ENCODE results near the gene ADRA1B. TPM values are rescaled to one million over a fixed set of nuclear protein-coding genes. Genes with fewer than 3 reads are reported as not detected.

Gene ADRA1B
- total RNA-seq, 4 donors from 2014 or later: under 0.01 to 5.2 (median 1.2) TPM; not detected in 1

DNA sequence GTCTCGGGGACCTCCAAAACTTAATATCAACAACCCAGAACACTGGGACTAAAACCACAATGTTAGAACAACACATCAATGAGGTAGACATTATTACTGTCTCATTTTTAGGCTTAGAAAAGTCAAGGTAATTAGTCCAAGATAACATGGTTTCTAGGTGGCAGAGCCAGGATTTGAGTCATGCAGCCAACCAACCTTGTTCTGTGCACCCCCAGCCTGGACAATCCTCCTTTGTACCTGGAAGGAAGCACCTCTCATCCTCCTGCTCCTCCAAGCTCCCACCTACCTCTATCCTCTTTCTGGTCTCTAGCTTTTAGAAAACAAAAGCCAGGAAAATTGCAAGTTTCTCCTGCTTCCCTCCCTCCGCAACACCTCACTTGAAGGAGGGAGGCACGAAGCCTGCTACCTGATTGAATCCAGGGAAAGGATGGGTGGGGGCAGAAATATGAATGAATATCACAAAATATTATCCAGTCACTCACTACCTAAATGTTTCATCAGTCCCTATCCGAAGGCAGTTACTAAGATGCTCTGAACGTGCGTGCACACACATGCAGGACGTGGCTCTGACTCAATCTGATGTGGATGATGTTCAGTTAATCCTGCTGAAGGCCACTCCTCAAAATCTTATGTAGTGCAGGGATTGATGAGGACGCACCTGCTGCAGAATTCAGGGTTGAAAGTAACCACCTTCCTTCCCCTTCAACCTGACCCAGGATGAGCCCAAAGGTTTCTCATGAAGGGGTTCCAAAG lies 66.3 kb downstream of the ADRA1B start:
- H3K9me3 ChIP-seq: no peaks in the 10 kb centered on the region
- no peak overlapping the region for H3K27ac ChIP-seq
- intact Hi-C loops (cut with DNase I; ENCODE audit: low total_unique reads): loop anchor here (10.0 kb wide), 1 partner anchor 538 kb away; no protein-coding TSS in a partner anchor
- no peaks in the 10 kb centered on the region for H3K4me1 ChIP-seq
- no peaks in the 10 kb centered on the region for H3K36me3 ChIP-seq
- TF ChIP-seq, protein P1, sequence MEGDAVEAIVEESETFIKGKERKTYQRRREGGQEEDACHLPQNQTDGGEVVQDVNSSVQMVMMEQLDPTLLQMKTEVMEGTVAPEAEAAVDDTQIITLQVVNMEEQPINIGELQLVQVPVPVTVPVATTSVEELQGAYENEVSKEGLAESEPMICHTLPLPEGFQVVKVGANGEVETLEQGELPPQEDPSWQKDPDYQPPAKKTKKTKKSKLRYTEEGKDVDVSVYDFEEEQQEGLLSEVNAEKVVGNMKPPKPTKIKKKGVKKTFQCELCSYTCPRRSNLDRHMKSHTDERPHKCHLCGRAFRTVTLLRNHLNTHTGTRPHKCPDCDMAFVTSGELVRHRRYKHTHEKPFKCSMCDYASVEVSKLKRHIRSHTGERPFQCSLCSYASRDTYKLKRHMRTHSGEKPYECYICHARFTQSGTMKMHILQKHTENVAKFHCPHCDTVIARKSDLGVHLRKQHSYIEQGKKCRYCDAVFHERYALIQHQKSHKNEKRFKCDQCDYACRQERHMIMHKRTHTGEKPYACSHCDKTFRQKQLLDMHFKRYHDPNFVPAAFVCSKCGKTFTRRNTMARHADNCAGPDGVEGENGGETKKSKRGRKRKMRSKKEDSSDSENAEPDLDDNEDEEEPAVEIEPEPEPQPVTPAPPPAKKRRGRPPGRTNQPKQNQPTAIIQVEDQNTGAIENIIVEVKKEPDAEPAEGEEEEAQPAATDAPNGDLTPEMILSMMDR (IDR thresholded peaks at IDR 0.05): no peak
- no peaks in the 10 kb centered on the region for H3K27me3 ChIP-seq
- no peak for DNase-seq
- no peak overlapping the region for H3K4me3 ChIP-seq

DNA sequence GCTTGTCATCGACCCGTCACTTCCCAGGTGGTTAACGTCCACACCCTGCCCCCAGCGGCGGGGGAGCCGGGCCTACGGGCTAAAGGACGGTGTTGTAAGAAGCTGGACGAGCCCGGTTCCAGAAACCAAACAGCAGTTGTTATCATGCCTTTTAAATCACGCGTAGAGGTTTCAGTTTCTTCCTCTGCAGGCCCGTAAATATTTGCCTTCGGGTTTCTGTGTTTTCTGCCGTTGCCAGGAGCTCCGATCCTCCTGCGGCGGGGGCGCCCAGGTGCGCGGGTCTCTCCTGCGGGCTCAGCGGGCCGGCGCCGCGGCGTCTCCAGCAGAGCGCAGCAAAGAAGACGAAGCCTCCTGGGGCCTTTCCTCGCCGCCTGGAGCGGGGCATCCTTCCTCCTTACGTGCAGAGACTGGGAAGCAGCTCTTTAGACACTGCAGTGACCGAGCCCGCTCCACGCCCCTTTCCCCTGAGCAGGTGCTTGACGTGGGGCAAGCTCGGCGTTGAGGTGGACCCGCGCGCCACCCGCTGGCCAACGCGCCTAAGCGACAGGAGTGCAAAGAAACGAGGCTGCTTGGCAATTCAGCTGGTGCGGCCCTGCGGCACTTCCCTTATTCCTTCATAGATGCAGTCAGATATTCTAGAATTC lies 70.9 kb downstream of the ADRA1B start:
- peak; percentile 70 to 75 for DNase-seq
- no peaks in the 10 kb centered on the region for H3K36me3 ChIP-seq
- peaks cover 0 to 7% of the 10 kb centered on the region in 2 donors for H3K27me3 ChIP-seq
- peak overlapping the region; percentile 16 to 44 for H3K4me3 ChIP-seq
- intact Hi-C loops (cut with DNase I; ENCODE audit: low total_unique reads): loop anchor here (10.0 kb wide), 1 partner anchor 542 kb away; no protein-coding TSS in a partner anchor
- TF ChIP-seq POLR2A (IDR thresholded peaks at IDR 0.05): peak in 1 of 2 donors; percentile 12
- TF ChIP-seq, protein P1 (IDR thresholded peaks at IDR 0.05): peak; percentile 67 to 78 (median 72)
- no peak overlapping the region for H3K27ac ChIP-seq
- no peaks in the 10 kb centered on the region for H3K9me3 ChIP-seq
- no peaks in the 10 kb centered on the region for H3K4me1 ChIP-seq

DNA sequence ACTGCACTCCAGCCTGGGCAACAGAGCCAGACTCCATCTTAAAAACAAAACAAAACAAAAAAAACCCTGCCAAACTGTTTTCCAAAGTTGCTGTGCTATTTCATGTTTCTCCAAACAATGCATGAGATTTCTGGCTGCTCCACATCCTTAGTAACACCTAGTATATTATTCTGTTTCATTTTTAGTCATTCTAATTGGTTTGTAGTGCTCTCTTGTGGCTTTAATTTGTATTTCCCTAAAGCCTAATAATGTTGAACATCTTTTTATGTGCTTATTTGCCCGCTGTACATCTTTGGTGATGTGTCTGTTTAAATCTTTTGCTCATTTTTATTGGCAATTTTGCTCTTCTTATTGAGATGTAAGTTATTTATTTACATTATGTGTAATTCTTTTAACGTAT lies 74.2 kb downstream of the ADRA1B start:
- Histone ChIP-seq H3K27me3 (peaks cover 0 to 7% of the 10 kb centered on the region in 2 donors), H3K36me3 (no peaks in the 10 kb centered on the region), H3K4me3 (no peak overlapping the region), H3K9me3 (peaks cover 0 to 3% of the 10 kb centered on the region in 2 donors), H3K4me1 (no peaks in the 10 kb centered on the region), H3K27ac (no peak overlapping the region)
- intact Hi-C loops (cut with DNase I; ENCODE audit: low total_unique reads): no loop called here
- no peak for TF ChIP-seq POLR2A (IDR thresholded peaks at IDR 0.05)
- TF ChIP-seq, protein P1 (IDR thresholded peaks at IDR 0.05): no peak
- DNase-seq: no peak

DNA sequence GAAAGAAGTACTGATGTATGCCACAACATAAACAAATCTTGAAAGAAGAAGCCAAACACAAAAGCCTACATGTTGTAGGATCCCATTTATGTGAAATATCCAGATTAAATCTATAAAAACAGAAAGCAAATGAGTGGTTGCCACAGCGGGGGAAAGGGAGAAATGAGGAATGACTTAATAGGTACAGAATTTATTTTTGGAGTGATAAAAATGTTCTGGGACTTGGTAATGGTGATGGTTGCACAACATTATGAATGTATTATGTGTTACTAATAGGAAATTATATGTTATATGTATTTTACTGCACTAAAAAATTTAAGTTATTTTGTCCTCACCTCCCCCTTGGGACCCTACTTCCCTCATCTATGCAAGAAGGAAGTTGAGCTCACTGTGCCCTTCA lies 76.3 kb downstream of the ADRA1B start:
- DNase-seq: no peak
- TF ChIP-seq POLR2A (IDR thresholded peaks at IDR 0.05): no peak
- TF ChIP-seq, protein P1 (IDR thresholded peaks at IDR 0.05): no peak

DNA sequence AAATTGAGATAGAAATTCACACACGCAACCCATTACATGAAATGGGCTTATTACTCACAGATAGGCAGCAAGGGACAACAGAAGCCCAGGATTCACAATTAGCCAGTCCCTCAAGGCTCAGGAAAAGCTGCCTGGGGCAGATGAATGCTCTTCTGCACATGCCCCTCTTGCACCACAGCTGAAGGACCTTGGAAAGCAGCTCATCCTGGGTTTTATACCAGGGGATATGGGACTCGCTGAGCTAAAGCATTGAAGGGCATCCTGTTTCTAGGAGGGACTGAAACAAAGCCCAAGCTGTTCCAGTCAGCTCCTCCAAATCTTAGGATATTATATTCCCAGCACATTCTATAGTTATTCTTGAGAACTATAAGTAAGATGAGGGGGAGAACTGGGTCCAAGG lies 76.9 kb downstream of the ADRA1B start:
- DNase-seq: no peak
- no peak overlapping the region for H3K4me3 ChIP-seq
- TF ChIP-seq, protein P1 (IDR thresholded peaks at IDR 0.05): no peak
- no peak for TF ChIP-seq POLR2A (IDR thresholded peaks at IDR 0.05)
- no peaks in the 10 kb centered on the region for H3K4me1 ChIP-seq
- H3K9me3 ChIP-seq: peaks cover 0 to 3% of the 10 kb centered on the region in 2 donors
- H3K27ac ChIP-seq: no peak overlapping the region
- H3K27me3 ChIP-seq: peaks cover 0 to 7% of the 10 kb centered on the region in 2 donors
- intact Hi-C loops (cut with DNase I; ENCODE audit: low total_unique reads): no loop called here
- H3K36me3 ChIP-seq: no peaks in the 10 kb centered on the region

More for the DNA sequence above, 76.3 kb downstream of the ADRA1B start:
- Histone ChIP-seq H3K27me3 (peaks cover 0 to 7% of the 10 kb centered on the region in 2 donors), H3K4me3 (no peak overlapping the region), H3K36me3 (no peaks in the 10 kb centered on the region), H3K4me1 (no peaks in the 10 kb centered on the region), H3K9me3 (peaks cover 0 to 3% of the 10 kb centered on the region in 2 donors), H3K27ac (no peak overlapping the region)
- intact Hi-C loops (cut with DNase I; ENCODE audit: low total_unique reads): no loop called here
